Dendritic cell treated with granulocyte-macrophage colony-stimulating factor and Interleukin-4, amounts not matched to agents 40 ng/mL and 50 ng/mL, for 4 days (primary cell): ENCODE results near the gene COX15.

ENCODE experiments used
- H3K27ac Mint-ChIP-seq: one replicate; pipeline ENCODE4 v1.8.0; 2022; ENCODE audit warnings: mild to moderate bottlenecking, mixed read lengths
- H3K27me3 Mint-ChIP-seq: one replicate; pipeline ENCODE4 v1.8.0; 2022; ENCODE audit warnings: mild to moderate bottlenecking, mixed read lengths
- H3K36me3 Mint-ChIP-seq: one replicate; pipeline ENCODE4 v1.8.0; 2022; ENCODE audit warnings: low read depth, mixed read lengths
- H3K4me1 Mint-ChIP-seq: one replicate; pipeline ENCODE4 v1.8.0; 2022; ENCODE audit warnings: low read depth, mixed read lengths
- H3K4me3 Mint-ChIP-seq: one replicate; pipeline ENCODE4 v1.8.0; 2022; ENCODE audit warnings: mild to moderate bottlenecking, moderate library complexity, mixed read lengths
- H3K9me3 Mint-ChIP-seq: one replicate; pipeline ENCODE4 v1.8.0; 2022; ENCODE audit warnings: mixed read lengths
- intact Hi-C: fragments of 100-400 bp; cut with micrococcal nuclease; formaldehyde crosslinking; loops from one replicate; pipeline ENCODE4 v1.15.0; 2022

Gene COX15

GRCh38 chr10:99720387-99720786 lies 11.5 kb downstream of the COX15 start:
- peaks cover 5% of the 10 kb centered on the region for H3K4me1 Mint-ChIP-seq
- no peak overlapping the region for H3K4me3 Mint-ChIP-seq
- no peaks in the 10 kb centered on the region for H3K27me3 Mint-ChIP-seq
- intact Hi-C loops = no loop called here
- peaks cover 97% of the 10 kb centered on the region for H3K36me3 Mint-ChIP-seq
- no peak overlapping the region for H3K27ac Mint-ChIP-seq
- H3K9me3 Mint-ChIP-seq = no peaks in the 10 kb centered on the region

GRCh38 chr10:99714446-99714845 lies 17.5 kb downstream of the COX15 start:
- intact Hi-C loops = loop anchor here (5.0 kb wide), 2 partner anchors 282 to 322 kb away; partner anchors contain the start of gene GOT1
- Mint-ChIP-seq H3K9me3 (no peaks in the 10 kb centered on the region), H3K4me3 (no peak overlapping the region), H3K4me1 (peaks cover 5% of the 10 kb centered on the region), H3K27ac (no peak overlapping the region), H3K27me3 (no peaks in the 10 kb centered on the region), H3K36me3 (peaks cover 87% of the 10 kb centered on the region)

- no peaks in the 10 kb centered on the region for H3K4me1 Mint-ChIP-seq
- intact Hi-C loops = loop anchor here (1.0 to 5.0 kb wide), 4 partner anchors 81 to 319 kb away; partner anchors contain the start of gene GOT1
- peaks cover 78% of the 10 kb centered on the region for H3K36me3 Mint-ChIP-seq
- no peaks in the 10 kb centered on the region for H3K27me3 Mint-ChIP-seq
- H3K9me3 Mint-ChIP-seq = no peaks in the 10 kb centered on the region
- no peak overlapping the region for H3K27ac Mint-ChIP-seq
- no peak overlapping the region for H3K4me3 Mint-ChIP-seq
These were observed 20.7 kb downstream of the COX15 start for GRCh38 chr10:99711129-99711719.

- no peak overlapping the region for H3K27ac Mint-ChIP-seq
- intact Hi-C loops = loop anchor here (2.0 to 5.0 kb wide), 3 partner anchors 149 to 317 kb away; partner anchors contain the start of gene GOT1
- H3K4me3 Mint-ChIP-seq = no peak overlapping the region
- no peaks in the 10 kb centered on the region for H3K9me3 Mint-ChIP-seq
- no peaks in the 10 kb centered on the region for H3K4me1 Mint-ChIP-seq
- H3K36me3 Mint-ChIP-seq = peaks cover 76% of the 10 kb centered on the region
- no peaks in the 10 kb centered on the region for H3K27me3 Mint-ChIP-seq
These were observed 22.3 kb downstream of the COX15 start for GRCh38 chr10:99709480-99710229.

- Mint-ChIP-seq H3K27me3 (no peaks in the 10 kb centered on the region), H3K4me3 (no peak overlapping the region), H3K36me3 (peaks cover 76% of the 10 kb centered on the region), H3K9me3 (no peaks in the 10 kb centered on the region), H3K4me1 (no peaks in the 10 kb centered on the region), H3K27ac (no peak overlapping the region)
- intact Hi-C loops = no loop called here
These were observed 23.4 kb downstream of the COX15 start for GRCh38 chr10:99708428-99709012.

- peaks cover 96% of the 10 kb centered on the region for H3K36me3 Mint-ChIP-seq
- intact Hi-C loops = no loop called here
- peaks cover 4% of the 10 kb centered on the region for H3K4me1 Mint-ChIP-seq
- no peaks in the 10 kb centered on the region for H3K9me3 Mint-ChIP-seq
- H3K4me3 Mint-ChIP-seq = no peak overlapping the region
- no peaks in the 10 kb centered on the region for H3K27me3 Mint-ChIP-seq
- H3K27ac Mint-ChIP-seq = no peak overlapping the region
These were observed 31.3 kb downstream of the COX15 start for GRCh38 chr10:99700649-99701048.

- Mint-ChIP-seq H3K36me3 (peaks cover 84% of the 10 kb centered on the region), H3K27me3 (no peaks in the 10 kb centered on the region), H3K9me3 (no peaks in the 10 kb centered on the region), H3K27ac (no peak overlapping the region), H3K4me3 (no peak overlapping the region), H3K4me1 (peaks cover 4% of the 10 kb centered on the region)
- intact Hi-C loops = loop anchor here (5.0 kb wide), 1 partner anchor 66 kb away; no protein-coding TSS in a partner anchor
These were observed 33.3 kb downstream of the COX15 start for GRCh38 chr10:99698504-99699080.

- Mint-ChIP-seq H3K4me3 (no peak overlapping the region), H3K4me1 (peaks cover 1% of the 10 kb centered on the region), H3K27ac (no peak overlapping the region), H3K27me3 (no peaks in the 10 kb centered on the region), H3K36me3 (peaks cover 77% of the 10 kb centered on the region), H3K9me3 (no peaks in the 10 kb centered on the region)
- intact Hi-C loops = loop anchor here (5.0 kb wide), 1 partner anchor 63 kb away; no protein-coding TSS in a partner anchor
These were observed 36.2 kb downstream of the COX15 start for GRCh38 chr10:99695761-99696160.

GRCh38 chr10:99693933-99694583 lies 37.9 kb downstream of the COX15 start:
- intact Hi-C loops = no loop called here
- no peaks in the 10 kb centered on the region for H3K9me3 Mint-ChIP-seq
- no peaks in the 10 kb centered on the region for H3K4me1 Mint-ChIP-seq
- H3K36me3 Mint-ChIP-seq = peaks cover 60% of the 10 kb centered on the region
- no peak overlapping the region for H3K4me3 Mint-ChIP-seq
- no peaks in the 10 kb centered on the region for H3K27me3 Mint-ChIP-seq
- H3K27ac Mint-ChIP-seq = no peak overlapping the region

GRCh38 chr10:99689461-99689860 lies 42.5 kb downstream of the COX15 start:
- peaks cover 32% of the 10 kb centered on the region for H3K36me3 Mint-ChIP-seq
- H3K27ac Mint-ChIP-seq = no peak overlapping the region
- H3K9me3 Mint-ChIP-seq = no peaks in the 10 kb centered on the region
- no peaks in the 10 kb centered on the region for H3K27me3 Mint-ChIP-seq
- intact Hi-C loops = no loop called here
- no peak overlapping the region for H3K4me3 Mint-ChIP-seq
- peaks cover 12% of the 10 kb centered on the region for H3K4me1 Mint-ChIP-seq

GRCh38 chr10:99685597-99685967 lies 46.3 kb downstream of the COX15 start:
- H3K27ac Mint-ChIP-seq = peak overlapping the region; percentile 72
- H3K4me3 Mint-ChIP-seq = no peak overlapping the region
- no peaks in the 10 kb centered on the region for H3K9me3 Mint-ChIP-seq
- H3K4me1 Mint-ChIP-seq = peaks cover 12% of the 10 kb centered on the region
- no peaks in the 10 kb centered on the region for H3K27me3 Mint-ChIP-seq
- intact Hi-C loops = no loop called here
- H3K36me3 Mint-ChIP-seq = peaks cover 8% of the 10 kb centered on the region

GRCh38 chr10:99682752-99683151 lies 49.2 kb downstream of the COX15 start:
- H3K9me3 Mint-ChIP-seq = no peaks in the 10 kb centered on the region
- H3K36me3 Mint-ChIP-seq = peaks cover 16% of the 10 kb centered on the region
- H3K4me3 Mint-ChIP-seq = no peak overlapping the region
- intact Hi-C loops = no loop called here
- H3K27me3 Mint-ChIP-seq = no peaks in the 10 kb centered on the region
- H3K27ac Mint-ChIP-seq = no peak overlapping the region
- peaks cover 12% of the 10 kb centered on the region for H3K4me1 Mint-ChIP-seq
